Testis (tissue), 3 donors: ENCODE results near the gene EPB41. TPM values are rescaled to one million over a fixed set of nuclear protein-coding genes. Genes with fewer than 3 reads are reported as not detected.
"Not testable (repeated sequence)": the region's sequence is repeated elsewhere in the genome, so short reads cannot be mapped to it uniquely, and the experiment has no call there.

Experiments used
- DNase-seq: peaks from one replicate; pipeline ENCODE4 v3.0.0-alpha.2; 2019
- H3K27ac ChIP-seq, 2 donors: fragments of 200-600 bp; sonication (generic); one replicate each; pipeline ENCODE4 v1.5.1; 2019
- H3K27me3 ChIP-seq: fragments of 200-600 bp; sonication (generic); one replicate; pipeline ENCODE4 v1.5.1; 2019
- H3K36me3 ChIP-seq: fragments of 200-600 bp; sonication (generic); one replicate; pipeline ENCODE4 v1.5.1; 2017; ENCODE audit warnings: low read depth; ENCODE audit errors: missing control alignments
- H3K4me1 ChIP-seq: fragments of 200-600 bp; sonication (generic); one replicate; pipeline ENCODE4 v1.5.1; 2019
- H3K4me3 ChIP-seq, 2 donors: fragments of 200-600 bp; sonication (generic); one replicate each; pipeline ENCODE4 v1.5.1; 2017 to 2019
- H3K9me3 ChIP-seq: fragments of 200-600 bp; sonication (generic); one replicate; pipeline ENCODE4 v1.5.1; 2017
- POLR2A ChIP-seq: fragments of 450-650 bp; IDR thresholded peaks from one replicate; pipeline ENCODE4 v1.6.1; 2017; ENCODE audit warnings: antibody characterized with exemption, mild to moderate bottlenecking, moderate library complexity
- WGBS, 2 donors: methylation state at CpG; one replicate each; pipeline ENCODE4 v1.1.5; 2018; 5-methylcytosine and 5-hydroxymethylcytosine counted together
- intact Hi-C: fragments of 100-400 bp; cut with DNase I; formaldehyde crosslinking; loops from one replicate; pipeline ENCODE4 v1.15.1; 2023; ENCODE audit warnings: low total_unique reads
- polyA plus RNA-seq: library from polyadenylated mRNA; stranded (reverse); fragments of 350-450 nt; fragmentation: Illumina TruSeq; extraction: RNeasy Lipid Tissue Mini Kit (QIAGEN cat#74804); gene quantifications from one replicate; pipeline ENCODE4 v1.2.3, GENCODE V29; 2014; ENCODE audit warnings: low read depth, low replicate concordance; ENCODE audit not compliant: insufficient read depth
- total RNA-seq, 2 donors: library from RNA; depleted of rRNA; stranded (reverse); fragments of >200 nt; gene quantifications; one replicate each; pipeline ENCODE4 v1.2.3, GENCODE V29; 2016
- TF ChIP-seq, protein P1 (sequence below), 3 experiments: fragments of 450-650 bp in 2 of 3; fragments of 200-600 bp in 1 of 3; sonication (generic) in 1 of 3; IDR thresholded peaks; one replicate each; pipeline ENCODE4 v1.5.1; 2016 to 2019; ENCODE audit warnings: antibody characterized with exemption in 3 of 3, mild to moderate bottlenecking in 2 of 3, moderate library complexity in 1 of 3

EPB41 gene
- total and polyA plus RNA-seq, 3 donors from 2014 or later: 23.5 to 66.5 (median 46.6) TPM

DNA sequence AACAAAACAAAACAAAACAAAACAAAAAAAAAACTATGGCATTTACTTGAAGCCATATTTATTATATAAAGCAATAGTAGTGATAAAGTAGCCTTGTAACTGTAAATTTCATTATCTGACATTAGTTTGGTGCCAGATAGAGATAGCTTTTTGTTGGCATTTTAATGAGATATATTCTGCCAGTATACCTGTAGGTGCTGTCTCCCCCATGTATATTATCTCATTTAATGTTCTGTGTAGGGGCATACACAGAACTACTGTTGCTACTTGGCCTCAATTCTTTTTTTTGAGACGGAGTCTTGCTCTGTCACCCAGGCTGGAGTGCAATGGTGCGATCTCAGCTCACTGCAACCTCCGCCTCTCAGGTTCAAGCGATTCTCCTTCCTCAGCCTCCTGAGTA is 141.9 kb downstream of the EPB41 start:
- WGBS, 2 donors: 77 to 83% methylated on average over 4 of the region's 4 CpGs
- intact Hi-C loops: no loop called here

DNA sequence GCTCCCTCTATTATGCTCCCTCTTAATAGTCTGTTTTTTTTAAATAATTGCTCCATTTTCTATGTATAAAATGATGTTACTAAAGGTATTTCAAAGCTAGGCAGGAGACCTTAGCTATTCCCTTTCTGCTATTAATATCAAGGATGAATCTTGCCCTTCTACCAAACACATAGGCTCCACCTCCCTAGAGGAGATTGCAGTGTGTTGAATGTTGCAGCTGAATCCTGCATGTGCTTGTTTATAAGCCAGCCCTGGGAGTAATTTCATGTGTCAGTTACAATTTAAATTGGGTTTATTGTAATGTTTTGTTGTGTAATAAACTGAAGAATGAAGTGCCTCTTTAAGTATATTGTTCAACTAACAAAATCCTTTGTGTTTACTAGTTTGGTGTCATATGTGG is 143.3 kb downstream of the EPB41 start:
- intact Hi-C loops: no loop called here
- TF ChIP-seq, protein P1, sequence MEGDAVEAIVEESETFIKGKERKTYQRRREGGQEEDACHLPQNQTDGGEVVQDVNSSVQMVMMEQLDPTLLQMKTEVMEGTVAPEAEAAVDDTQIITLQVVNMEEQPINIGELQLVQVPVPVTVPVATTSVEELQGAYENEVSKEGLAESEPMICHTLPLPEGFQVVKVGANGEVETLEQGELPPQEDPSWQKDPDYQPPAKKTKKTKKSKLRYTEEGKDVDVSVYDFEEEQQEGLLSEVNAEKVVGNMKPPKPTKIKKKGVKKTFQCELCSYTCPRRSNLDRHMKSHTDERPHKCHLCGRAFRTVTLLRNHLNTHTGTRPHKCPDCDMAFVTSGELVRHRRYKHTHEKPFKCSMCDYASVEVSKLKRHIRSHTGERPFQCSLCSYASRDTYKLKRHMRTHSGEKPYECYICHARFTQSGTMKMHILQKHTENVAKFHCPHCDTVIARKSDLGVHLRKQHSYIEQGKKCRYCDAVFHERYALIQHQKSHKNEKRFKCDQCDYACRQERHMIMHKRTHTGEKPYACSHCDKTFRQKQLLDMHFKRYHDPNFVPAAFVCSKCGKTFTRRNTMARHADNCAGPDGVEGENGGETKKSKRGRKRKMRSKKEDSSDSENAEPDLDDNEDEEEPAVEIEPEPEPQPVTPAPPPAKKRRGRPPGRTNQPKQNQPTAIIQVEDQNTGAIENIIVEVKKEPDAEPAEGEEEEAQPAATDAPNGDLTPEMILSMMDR (IDR thresholded peaks at IDR 0.05): no peak
- H3K27me3 ChIP-seq: no peaks in the 10 kb centered on the region

More for the DNA sequence above, 141.9 kb downstream of the EPB41 start:
- DNase-seq: no peak
- Histone ChIP-seq H3K4me1 (no peaks in the 10 kb centered on the region), H3K4me3 (no peak overlapping the region), H3K27me3 (no peaks in the 10 kb centered on the region), H3K9me3 (no peaks in the 10 kb centered on the region), H3K27ac (no peak overlapping the region), H3K36me3 (no peaks in the 10 kb centered on the region)
- TF ChIP-seq POLR2A: no peak
- TF ChIP-seq, protein P1 (IDR thresholded peaks at IDR 0.05): no peak

DNA sequence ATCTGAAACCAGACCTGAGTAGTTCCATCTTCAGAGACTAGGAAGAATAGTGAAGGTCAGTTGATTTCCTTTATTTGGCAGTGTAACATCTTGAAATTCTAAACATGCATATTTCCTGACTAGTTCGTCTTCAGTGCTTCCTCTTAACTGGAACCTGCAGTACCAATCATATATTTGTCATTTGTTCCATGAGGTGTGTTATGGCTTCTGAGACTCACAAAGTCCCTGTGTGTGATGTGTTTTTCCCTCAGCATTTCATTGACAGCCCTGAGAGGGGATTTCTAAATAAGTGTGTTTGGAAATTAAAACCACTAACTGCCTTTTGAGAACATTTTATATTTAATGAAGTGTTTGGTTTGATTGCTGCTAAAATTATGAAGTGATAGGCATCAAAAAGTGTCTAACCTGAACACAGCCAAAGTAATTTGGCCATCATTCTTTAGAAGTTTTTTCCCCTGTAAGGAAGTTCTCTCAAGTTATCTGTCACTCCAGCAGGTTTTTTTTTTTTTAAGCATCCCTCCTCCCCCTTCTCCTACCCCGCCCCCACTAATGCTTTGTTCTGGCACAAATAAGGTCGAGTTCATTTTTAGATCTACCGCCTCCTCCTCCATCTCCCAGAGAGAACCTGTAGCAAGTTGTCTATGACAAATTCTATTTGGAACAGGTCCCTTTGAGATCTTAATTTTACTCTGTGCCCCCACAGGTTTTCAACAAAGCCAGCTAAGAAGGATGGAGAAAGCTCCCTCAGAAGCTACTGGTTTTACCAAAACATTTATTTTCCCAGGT is 148.0 kb downstream of the EPB41 start:
- intact Hi-C loops: no loop called here
- no peak for DNase-seq
- TF ChIP-seq POLR2A: no peak
- TF ChIP-seq, protein P1 (IDR thresholded peaks at IDR 0.05): no peak

More for the DNA sequence above, 143.3 kb downstream of the EPB41 start:
- Histone ChIP-seq H3K4me1 (no peaks in the 10 kb centered on the region), H3K4me3 (no peak overlapping the region), H3K27ac (no peak overlapping the region), H3K9me3 (no peaks in the 10 kb centered on the region), H3K36me3 (no peaks in the 10 kb centered on the region)
- no peak for DNase-seq

DNA sequence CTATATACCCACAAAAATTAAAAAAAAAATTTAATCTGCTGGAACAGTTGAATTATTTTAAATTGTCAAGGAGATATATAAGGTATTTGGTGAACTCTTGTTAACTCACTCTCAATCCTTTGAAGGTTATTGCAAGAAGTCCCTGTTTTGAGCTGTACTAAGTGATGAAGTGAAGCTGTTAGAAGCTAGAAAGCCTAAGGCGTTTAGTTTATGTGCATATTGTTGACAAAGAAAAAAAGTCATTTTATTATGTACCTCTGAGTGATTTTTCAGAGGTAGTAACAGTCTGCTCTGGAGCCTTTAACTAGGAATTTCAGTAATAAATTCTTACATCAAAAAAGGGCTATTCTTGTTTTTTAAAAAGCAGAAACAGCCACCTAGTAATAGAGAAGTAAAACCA is 149.7 kb downstream of the EPB41 start:
- intact Hi-C loops: no loop called here
- Histone ChIP-seq H3K27ac (no peak overlapping the region), H3K36me3 (no peaks in the 10 kb centered on the region), H3K4me1 (no peaks in the 10 kb centered on the region), H3K9me3 (no peaks in the 10 kb centered on the region), H3K4me3 (no peak overlapping the region), H3K27me3 (no peaks in the 10 kb centered on the region)
- DNase-seq: no peak
- WGBS, 2 donors: 91 to 93% methylated on average over 1 of the region's 1 CpG
- TF ChIP-seq, protein P1 (IDR thresholded peaks at IDR 0.05): no peak
- TF ChIP-seq POLR2A: no peak

More for the DNA sequence above, 148.0 kb downstream of the EPB41 start:
- H3K27ac ChIP-seq: no peak overlapping the region
- H3K27me3 ChIP-seq: no peaks in the 10 kb centered on the region
- H3K4me1 ChIP-seq: no peaks in the 10 kb centered on the region
- 59 to 64% methylated on average over 4 of the region's 4 CpGs for whole genome bisulfite sequencing, 2 donors
- H3K4me3 ChIP-seq: no peak overlapping the region
- H3K9me3 ChIP-seq: no peaks in the 10 kb centered on the region
- H3K36me3 ChIP-seq: no peaks in the 10 kb centered on the region

DNA sequence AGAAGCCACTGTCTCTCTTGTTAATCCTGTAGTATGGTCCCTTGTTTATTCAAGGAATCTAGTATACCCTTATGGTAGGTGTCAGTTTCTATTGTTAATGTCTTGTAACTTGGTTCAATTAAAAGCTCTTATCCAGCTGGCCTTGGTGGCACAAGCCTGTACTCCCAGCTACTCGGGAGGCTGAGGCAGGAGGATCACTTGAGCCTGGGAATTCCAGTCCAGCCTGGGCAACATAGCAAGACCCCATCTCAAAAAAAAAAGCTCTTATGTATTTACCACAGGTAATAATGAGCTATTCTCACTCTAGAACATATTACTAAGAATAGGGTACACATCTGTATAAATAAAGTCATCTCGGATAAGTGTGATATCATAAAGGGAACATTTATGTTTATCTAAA is 162.8 kb downstream of the EPB41 start:
- intact Hi-C loops: no loop called here
- H3K36me3 ChIP-seq: no peaks in the 10 kb centered on the region
- DNase-seq: no peak
- no peaks in the 10 kb centered on the region for H3K4me1 ChIP-seq
- H3K9me3 ChIP-seq: no peaks in the 10 kb centered on the region
- no peak overlapping the region for H3K4me3 ChIP-seq
- no peaks in the 10 kb centered on the region for H3K27me3 ChIP-seq
- 87 to 91% methylated on average over 2 of the region's 2 CpGs for WGBS, 2 donors
- no peak for TF ChIP-seq POLR2A
- TF ChIP-seq, protein P1 (IDR thresholded peaks at IDR 0.05): no peak
- H3K27ac ChIP-seq: no peak overlapping the region

DNA sequence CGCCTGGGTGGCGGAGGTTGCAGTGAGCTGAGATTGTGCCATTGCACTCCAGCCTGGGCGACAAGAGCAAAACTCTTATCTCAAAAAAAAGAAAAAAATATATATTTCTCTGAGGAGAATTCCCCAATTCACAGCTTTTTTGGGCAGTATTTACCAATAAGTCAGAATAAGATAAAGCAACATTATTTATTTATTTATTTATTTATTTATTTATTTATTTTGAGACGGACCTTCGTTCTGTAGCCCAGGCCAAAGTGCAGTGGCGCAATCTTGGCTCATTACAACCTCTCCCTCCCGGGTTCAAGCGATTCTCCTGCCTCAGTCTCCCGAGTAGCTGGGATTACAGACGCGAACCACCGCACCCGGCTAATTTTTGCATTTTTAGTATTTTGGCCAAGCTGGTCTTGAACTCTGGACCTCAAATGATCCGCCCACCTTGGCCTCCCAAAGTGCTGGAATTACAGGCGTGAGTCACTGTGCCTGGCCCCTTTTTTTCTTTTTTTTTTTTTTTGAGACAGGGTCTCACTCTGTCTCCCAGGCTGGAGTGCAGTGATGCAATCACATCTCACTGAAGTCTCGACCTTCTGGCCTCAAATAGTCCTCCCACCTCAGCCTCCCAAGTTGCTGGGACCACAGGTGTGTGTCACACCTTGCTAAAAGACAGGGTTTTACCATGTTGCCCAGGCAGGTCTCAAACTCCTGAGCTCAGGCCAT is 165.7 kb downstream of the EPB41 start:
- H3K4me1 ChIP-seq, H3K36me3 ChIP-seq, H3K27me3 ChIP-seq, H3K27ac ChIP-seq, DNase-seq, H3K9me3 ChIP-seq, H3K4me3 ChIP-seq, intact Hi-C loops: not testable (repeated sequence)
- 87 to 93% methylated on average over 16 of the region's 16 CpGs for WGBS, 2 donors
